DMS153 treated with DMSO at 0.1 percent for 48 hours (cell line): ENCODE results near the gene CACNA1H.
A peak's percentile ranks its signal among the peaks of the same experiment; 100 is the strongest.

Source experiments
- DNase-seq: peaks from one replicate; lab custom pipeline; 2025; ENCODE audit not compliant: unreplicated experiment; lab: John Stamatoyannopoulos, UW

Gene CACNA1H

DNA sequence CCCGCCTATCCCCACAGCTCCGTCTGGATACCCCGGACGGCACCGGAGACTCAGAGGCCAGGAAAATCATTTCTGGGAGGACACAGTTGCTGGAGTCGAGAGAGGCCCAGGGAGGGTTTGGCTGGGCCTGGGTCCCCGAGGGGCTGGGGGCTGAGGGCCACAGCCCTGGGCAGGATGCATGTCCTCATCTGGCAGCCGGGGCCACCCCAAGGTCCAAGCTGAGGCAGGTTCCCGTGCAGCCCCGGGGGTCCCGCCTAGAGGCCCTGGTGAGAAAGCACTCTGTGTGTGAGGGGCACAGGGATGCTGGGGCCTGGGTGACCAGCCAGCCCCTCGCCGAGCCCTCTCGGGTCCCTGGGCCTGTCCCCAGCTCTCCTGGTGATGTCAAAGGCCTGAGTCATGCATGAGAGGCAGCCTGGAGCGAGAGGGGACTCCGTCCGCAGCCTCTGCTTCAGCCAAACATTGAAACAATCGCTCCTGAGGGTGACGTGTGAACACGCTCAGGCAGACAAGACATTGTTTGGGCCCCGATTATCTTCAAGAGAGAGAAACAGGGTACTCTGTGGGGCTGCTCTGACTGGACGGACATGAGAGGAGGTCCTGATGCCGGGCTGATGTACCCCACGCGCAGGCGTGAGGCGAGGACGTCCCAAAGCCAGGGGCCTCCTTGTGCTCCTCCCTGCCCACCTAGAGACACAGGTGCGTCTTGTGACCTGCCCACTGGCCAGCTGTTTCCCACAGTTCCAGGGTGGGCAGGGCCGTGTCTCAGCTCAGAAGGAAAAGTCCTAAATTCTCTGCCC is 31.1 kb upstream of the CACNA1H start:
- no peak for DNase-seq

- DNase-seq = no peak
Measured at GRCh38 chr16:1122398-1122765, 30.5 kb upstream of the CACNA1H start.

DNA sequence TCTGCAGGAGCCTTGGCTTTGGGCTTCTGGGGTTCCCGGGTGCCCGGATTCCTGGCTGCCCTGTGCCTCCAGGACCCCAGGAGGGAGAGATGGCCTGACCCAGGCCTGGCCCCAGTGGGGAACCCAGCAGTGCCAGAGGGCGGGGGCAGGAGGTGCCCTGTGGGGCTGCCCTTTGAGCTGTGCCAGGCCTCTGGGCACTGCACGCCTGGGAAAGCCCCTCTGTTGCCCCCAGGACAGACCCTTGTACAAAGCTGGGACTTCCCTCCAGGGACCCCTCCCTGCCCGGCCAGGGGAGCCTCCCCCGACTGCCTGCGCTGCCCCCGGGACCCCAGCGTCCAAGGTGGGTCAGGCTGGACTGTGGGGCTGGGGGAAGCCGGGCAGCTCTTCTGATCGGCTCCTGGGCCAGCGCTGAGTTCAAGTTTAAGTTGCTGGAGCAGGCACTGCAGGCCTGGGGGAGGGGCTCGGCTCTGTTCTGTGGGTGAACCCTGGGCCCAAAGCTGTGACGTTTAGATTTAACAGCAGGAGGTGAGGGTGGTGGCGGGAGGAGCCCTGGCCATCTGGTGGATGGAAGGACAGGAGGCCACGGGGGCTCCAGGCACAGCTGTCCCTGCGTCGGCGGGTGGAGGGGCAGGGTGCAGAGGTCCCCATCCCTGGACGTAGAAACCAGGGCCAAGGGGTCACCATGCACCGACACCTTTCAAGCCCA is 29.2 kb upstream of the CACNA1H start:
- no peak for DNase-seq

- DNase-seq = no peak
Measured at GRCh38 chr16:1124291-1124690, 28.6 kb upstream of the CACNA1H start.

- DNase-seq = no peak
Measured at GRCh38 chr16:1124795-1125194, 28.1 kb upstream of the CACNA1H start.

DNA sequence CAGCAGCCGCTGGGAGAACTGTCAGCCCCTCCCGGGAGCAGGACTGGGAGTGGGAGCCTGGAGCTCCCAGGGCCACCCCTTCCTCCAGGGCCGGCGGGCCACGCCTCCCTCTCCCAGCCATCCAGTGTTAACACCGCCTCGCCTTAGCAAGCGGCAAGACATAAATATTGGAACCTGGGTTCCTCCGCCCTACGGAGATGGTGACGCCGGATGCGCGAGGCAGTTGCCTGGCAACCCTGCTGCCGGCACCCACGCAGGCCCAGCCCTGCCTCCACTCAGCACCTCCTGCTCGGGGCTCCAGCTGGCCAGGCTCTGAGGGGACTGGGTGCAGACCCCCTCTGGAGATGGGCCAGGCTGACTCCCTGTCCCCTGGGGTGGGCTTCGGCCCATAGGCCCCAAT is 27.4 kb upstream of the CACNA1H start:
- DNase-seq = peak; percentile 63

DNA sequence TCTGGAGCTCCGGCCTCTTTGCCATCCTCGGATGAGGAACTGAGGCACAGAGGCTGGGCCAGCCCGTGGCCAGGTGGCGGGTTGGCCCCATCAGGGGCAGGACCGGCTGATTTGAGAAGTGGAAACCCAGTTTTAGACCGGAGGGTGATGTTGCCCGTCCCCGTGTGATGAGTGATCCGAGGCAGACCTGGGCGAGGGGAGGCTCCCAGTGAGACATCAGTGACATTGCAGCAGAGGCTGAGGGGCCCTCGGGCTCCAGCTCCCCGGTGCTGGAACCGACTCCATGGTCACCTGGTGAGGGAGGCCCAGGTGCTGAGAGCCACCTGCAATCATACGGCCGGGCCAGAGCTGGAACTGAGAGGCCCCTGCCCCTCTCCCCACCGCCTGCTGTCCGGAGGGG is 26.9 kb upstream of the CACNA1H start:
- DNase-seq = no peak

DNA sequence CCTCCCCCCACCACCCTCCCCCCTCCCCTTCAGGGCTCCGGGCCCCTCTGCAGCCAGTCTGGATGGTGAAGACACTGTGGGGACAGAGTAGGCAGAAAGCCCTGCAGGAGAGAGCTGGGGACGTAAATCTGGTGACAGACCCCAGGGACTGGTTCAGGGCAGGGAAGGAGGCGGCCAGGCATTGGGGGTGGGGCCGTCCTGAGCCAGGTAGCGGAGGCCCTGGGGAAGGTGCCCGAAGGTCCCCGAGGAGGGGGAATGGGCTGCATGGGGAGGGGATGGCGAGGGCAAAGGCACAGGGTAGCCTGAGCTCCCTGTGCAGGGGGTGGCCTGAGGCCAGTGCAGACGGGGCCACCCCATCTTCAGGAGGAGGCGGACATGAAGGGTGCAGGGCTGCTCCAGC is 26.3 kb upstream of the CACNA1H start:
- DNase-seq = no peak

GRCh38 chr16:1127101-1127500 is 25.8 kb upstream of the CACNA1H start:
- no peak for DNase-seq

- DNase-seq = no peak
Measured at GRCh38 chr16:1127971-1128715, 24.8 kb upstream of the CACNA1H start.

DNA sequence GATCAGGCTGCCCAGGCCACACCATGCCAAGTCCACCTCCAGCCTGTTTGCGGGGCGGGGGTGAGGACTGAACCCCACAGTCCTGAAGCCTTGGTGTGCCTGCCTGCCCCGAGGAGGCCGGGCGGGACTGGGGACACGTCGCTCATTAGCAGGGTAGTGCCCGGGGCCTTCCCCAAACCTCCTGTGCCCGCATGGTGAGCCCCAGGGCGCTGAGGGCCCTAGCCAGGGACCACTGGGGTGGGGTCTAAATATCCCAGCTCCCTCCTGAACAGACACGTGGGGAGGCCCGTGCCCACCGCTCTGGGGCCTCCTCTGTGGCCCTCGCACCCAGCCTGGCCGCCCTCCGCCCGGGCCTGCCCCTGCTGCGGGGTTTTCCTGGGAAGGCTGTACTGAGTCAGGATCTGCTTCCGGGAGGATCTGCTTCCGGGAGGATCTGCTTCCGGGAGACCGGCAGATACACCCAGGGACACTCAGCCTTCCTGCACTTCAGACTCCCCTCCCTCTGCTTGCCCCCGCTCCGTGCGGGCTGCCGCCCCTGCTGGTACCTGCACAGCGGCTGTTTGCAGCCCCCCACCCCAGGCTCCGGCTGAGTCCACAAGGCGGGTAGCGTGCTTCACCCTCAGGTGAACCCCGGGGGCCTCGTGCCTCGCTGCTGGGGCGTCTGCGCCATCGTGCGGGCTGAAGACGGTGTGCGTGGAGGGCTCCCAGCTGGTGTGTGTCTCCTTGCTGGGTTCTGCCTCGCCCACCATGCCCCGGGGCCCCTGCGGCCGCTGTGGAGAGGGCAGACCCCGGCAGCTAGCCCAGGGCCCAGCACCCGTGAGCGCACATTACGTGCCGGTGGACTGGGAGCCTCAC is 23.6 kb upstream of the CACNA1H start:
- no peak for DNase-seq

DNA sequence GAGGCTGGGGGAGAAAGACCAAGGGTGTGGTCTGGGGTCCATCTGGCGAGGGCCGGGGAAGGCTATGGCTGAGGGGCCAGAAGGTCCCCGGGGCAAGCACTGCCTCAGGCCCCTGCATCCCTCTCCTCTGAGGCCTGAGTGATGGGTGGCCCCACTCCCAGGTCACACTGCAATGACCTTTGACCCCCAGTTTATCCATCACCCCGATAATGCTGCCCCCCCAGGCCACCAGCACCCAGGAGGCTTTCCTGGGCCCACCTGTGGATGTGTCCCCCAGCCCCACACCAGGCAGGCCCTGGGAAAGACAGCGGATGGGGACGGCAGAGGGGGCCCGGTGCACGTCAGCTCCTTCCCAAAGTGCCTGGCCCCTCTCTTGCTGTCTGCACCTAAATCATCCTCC is 22.5 kb upstream of the CACNA1H start:
- no peak for DNase-seq

DNA sequence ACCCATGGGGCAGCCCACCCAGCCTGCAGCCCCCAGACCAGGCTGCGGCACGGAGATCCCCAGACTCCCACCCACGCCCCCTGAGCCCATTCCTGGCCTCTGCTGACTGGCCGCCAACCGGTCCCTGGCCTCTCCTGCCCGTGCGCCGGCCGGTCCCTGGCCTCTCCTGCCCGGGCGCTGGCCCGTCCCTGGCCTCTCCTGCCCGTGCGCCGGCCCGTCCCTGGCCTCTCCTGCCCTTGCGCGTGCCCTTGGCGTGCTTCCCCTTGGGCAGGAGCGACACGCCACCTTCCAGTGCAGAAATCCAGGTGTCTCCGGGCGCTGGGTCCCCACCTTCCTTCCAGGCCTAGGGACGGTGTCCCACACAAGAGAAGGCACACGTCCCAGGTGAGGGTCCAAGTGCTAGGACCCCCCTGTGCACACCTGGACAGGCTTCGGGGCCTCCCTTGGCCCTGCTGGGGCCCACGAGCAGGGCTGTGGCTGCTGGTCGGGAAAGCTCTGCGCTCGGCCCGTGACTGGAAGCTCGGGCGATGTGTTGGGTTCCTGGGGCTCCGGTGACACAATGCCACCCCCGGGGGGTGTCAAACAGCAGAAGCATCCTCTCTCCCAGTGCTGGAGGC is 21.4 kb upstream of the CACNA1H start:
- no peak for DNase-seq

- no peak for DNase-seq
Measured at GRCh38 chr16:1132431-1132830, 20.5 kb upstream of the CACNA1H start.

- no peak for DNase-seq
Measured at GRCh38 chr16:1133271-1133670, 19.6 kb upstream of the CACNA1H start.

DNA sequence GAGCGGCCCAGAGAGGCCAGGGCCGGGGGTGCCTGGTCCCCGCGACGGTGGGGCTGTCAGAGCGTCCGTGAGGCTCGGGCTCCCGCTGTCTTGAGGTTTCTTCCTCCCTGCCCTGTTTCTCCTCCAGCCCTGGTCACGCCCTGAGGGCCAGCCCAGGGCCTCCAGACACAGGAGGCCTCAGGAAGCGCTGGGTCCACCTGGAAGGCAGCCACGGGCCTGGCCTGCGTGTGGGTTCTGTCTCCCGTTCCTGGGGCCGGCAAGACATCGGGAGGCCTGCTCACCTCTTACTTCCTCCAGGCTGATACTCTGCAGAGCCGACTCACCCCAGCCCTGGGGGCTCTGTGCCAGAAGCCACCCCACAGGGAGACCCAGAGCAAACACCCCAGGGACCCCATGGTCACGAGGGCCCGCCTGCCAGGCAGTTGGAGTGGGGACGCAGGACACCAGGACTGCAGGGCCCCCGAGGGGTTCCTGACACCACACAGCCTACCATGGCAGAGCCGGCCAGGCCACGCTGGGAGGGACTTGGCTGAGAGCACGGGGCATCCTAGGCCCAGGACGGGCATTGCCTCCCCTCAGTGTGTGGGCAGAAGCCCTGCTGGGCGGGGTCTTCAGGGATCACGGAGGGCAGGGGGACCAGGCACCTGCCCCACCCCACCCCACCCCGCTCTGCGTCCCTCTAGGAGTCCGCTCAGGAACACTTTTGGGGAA is 18.9 kb upstream of the CACNA1H start:
- no peak for DNase-seq

DNA sequence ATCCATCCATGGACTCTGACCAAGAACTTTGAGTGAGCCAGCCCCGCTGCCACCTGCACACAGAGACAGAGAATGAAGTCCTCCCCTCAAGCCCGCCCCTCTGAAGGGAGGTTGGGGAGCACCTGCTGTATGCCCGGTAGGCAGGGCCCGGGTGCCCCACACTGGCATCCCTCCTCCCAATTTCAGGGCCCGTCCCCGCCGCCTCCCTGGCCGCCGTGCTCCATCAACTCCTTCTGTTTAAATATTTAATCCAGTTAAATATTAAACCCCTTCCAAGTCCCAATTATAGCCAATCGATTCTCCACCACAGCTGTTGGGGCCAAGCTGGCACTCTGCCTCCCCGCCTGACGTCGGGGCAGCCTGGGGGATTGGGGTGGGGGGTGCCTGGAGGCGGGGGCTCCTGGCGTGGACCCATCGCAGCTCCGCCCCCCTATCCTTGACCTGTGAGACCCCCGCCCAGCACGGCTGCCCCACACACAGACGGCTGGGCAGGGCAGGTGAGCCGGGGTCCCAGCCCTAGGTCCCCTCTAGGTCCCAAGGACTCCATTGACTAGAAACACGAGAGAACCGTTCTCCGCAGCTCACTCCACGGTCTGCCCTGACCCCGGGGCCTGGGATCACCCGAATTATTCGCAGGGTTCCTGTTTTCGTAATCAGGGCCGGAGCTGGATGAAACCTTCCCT is 18.0 kb upstream of the CACNA1H start:
- DNase-seq = no peak

DNA sequence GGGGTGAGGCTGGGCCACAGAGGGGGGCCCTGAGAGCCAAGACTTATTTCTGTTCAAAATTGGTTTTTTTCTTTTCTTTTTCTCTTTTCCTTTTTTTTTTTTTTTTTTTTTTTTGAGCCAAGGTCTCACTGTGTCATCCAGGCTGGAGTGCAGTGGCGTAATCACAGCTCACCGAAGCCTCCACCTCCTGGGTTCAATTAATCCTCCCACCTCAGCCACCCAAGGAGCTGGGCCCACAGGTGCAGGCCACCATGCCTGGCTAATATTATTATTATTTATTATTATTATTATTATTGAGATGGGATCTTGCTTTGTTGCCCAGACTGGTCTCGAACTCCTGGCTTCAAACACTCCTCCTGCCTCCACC is 17.5 kb upstream of the CACNA1H start:
- DNase-seq = no peak

DNA sequence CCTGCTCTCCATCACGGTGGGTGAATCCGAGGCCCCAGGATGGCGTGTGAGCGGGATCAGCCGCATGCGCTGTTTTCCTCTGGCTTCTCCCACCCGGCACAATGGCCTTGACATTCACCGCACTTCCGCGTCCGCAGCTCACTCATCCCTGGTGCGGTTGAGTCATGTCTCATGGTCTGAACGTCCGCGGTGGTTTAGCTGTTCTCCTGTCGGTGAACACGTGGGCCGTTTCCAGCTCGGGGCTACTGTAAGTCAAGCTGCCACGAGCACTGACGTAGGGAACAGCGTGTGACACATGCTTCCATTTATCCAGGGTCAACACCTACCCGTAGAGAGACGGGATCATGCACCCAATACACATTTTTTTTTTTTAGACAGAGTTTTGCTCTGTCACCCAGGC is 15.3 kb upstream of the CACNA1H start:
- DNase-seq = no peak
